Right lobe of liver (tissue), 4 donors: ENCODE data around the gene SAP130.

Experiments
- CTCF ChIP-seq, 4 donors: fragments of 200-600 bp in 3 of 4; fragments of 450-650 bp in 1 of 4; IDR thresholded peaks; one replicate each; pipeline versions ENCODE4 v1.5.1 to v1.8.0; 2016 to 2022; ENCODE audit warnings: antibody characterized with exemption in 4 of 4, mild to moderate bottlenecking in 2 of 4
- POLR2A ChIP-seq: fragments of 450-650 bp; IDR thresholded peaks from one replicate; pipeline ENCODE4 v1.6.1; 2017; ENCODE audit warnings: antibody characterized with exemption, mild to moderate bottlenecking
- donor health status: DM: no; HTN: no; CAD: no.
- donor health status: DM: no; HTN: no; CAD: no.
- donor health status: DM: no; HTN: yes; CAD: no.

GRCh38 chr2:128016620-128017019 is 11.2 kb downstream of the SAP130 start:
- TF ChIP-seq POLR2A (no peak), CTCF (IDR thresholded peaks at IDR 0.05) (no peak)
